ENCODE data around the gene ATP2A3.

The ATP2A3 gene

DNA sequence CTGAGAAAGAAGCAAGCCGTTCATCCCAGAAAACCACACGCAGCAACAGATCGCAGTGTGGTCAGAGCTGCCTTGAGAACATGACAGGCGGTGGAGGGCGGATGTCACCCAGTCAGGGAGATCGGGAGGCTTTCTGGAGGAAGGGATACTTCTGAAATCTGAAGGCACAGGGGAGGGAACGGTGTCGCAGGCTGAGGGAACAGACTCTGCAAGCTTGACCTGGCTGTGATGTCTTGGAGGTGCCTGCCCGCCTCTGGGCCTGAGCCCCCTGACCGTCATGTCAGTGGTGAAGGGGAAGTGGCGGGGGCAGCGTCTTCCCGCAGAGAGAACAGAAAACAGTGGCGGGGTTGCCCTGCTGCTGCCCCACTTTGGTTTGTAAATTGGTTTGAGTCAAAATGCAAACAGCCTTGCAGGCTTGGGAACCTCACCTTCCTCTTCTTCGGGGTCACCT is 8.1 kb upstream of the ATP2A3 start:
- TF ChIP-seq, protein P1, sequence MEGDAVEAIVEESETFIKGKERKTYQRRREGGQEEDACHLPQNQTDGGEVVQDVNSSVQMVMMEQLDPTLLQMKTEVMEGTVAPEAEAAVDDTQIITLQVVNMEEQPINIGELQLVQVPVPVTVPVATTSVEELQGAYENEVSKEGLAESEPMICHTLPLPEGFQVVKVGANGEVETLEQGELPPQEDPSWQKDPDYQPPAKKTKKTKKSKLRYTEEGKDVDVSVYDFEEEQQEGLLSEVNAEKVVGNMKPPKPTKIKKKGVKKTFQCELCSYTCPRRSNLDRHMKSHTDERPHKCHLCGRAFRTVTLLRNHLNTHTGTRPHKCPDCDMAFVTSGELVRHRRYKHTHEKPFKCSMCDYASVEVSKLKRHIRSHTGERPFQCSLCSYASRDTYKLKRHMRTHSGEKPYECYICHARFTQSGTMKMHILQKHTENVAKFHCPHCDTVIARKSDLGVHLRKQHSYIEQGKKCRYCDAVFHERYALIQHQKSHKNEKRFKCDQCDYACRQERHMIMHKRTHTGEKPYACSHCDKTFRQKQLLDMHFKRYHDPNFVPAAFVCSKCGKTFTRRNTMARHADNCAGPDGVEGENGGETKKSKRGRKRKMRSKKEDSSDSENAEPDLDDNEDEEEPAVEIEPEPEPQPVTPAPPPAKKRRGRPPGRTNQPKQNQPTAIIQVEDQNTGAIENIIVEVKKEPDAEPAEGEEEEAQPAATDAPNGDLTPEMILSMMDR (IDR thresholded peaks at IDR 0.05; ENCODE audit: low read depth, low read length): no peak
- DNase-seq (ENCODE audit: extremely low read depth, low read depth): no peak

DNA sequence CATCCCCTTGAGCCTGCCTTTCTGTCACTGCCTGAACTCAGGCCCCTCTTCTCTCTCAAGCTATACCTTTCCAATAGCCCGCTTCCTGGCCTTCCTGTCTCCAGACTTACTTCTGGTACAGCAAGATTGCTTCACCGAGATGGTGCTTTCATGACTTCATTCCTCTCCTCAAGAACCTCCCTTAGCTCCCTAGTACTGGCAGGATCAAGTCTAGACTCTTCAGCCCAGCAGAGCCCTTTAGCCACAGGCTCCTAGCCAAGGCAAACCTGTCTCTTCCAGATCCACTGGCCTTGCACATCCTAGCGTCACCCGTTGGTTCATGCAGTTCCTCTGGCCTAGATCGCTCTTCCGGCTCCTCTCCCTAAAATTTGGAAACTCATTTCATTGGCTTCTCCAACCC is 6.4 kb upstream of the ATP2A3 start:
- TF ChIP-seq, protein P1 (IDR thresholded peaks at IDR 0.05; ENCODE audit: low read depth, low read length): no peak
- no peak for DNase-seq (ENCODE audit: extremely low read depth, low read depth)

DNA sequence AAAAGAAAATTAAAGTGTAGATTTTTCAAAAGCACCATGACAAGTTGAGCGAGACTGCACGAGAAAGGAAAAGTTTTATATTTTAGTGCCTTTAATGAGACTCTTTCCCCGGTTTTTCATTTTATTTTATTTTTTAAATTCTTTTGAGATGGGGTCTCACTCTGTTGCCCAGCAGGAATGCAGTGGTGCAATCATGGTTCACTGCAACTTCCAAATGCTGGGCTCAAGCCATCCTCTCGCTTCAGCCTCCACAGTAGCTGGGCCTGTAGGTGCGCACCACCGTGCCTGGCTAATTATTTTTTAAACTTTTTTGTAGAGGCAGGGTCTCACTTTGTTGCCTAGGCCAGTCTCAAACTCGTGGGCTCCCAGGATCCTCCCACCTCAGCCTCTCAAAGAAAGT is 5.7 kb upstream of the ATP2A3 start:
- no peak for DNase-seq (ENCODE audit: extremely low read depth, low read depth)
- TF ChIP-seq, protein P1 (IDR thresholded peaks at IDR 0.05; ENCODE audit: low read depth, low read length): no peak

DNA sequence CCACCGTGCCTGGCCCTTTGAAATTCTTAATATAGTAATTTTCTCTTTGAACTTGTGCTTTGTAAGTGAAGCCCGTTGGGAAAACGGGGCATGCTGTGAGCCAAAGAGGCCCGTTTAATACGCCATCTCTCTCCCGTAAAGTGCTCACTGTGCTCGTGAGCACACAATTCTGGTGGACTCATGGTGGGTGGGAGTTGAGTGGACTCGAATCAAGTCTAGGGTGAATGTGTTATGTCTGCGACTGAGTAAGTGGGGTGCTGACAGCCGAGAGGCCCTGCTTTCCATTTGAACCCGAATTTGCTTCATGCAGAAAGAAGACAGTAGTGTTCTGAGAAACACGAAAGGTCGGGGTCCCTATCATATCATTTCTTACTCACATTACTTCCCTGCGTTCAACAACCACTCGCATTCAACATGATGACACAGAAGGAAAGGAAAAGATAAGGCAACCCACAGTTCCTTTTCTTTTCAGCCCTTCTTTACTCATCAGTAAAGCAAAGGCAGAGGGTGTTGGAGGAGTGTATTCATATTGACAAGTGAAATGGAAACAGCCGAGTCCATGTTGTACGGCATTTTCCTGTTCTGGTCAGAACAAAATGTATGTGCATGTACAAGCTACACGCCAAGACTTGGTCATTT is 4.8 kb upstream of the ATP2A3 start:
- no peak for DNase-seq (ENCODE audit: extremely low read depth, low read depth)
- TF ChIP-seq, protein P1 (IDR thresholded peaks at IDR 0.05; ENCODE audit: low read depth, low read length): no peak

DNA sequence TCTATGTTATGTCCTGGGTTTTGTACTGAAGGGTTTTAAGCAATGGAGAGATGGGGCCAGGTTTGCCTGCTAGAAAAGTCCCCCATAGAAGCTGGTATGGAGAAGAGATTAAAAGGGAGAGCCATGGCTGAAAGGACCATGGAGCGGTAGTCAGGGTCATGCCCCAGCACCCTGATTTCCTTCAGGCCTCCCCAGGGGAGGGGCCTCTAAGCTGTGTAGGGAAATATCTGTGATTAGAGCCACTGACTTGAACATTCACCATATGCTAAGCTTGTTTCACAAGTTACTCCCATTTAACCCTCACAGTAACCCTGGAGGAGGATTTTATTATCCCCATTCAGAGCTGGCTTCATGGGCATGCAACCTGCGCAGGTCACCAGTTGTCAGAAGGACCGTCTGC is 3.8 kb upstream of the ATP2A3 start:
- TF ChIP-seq, protein P1 (IDR thresholded peaks at IDR 0.05; ENCODE audit: low read depth, low read length): no peak
- no peak for DNase-seq (ENCODE audit: extremely low read depth, low read depth)

DNA sequence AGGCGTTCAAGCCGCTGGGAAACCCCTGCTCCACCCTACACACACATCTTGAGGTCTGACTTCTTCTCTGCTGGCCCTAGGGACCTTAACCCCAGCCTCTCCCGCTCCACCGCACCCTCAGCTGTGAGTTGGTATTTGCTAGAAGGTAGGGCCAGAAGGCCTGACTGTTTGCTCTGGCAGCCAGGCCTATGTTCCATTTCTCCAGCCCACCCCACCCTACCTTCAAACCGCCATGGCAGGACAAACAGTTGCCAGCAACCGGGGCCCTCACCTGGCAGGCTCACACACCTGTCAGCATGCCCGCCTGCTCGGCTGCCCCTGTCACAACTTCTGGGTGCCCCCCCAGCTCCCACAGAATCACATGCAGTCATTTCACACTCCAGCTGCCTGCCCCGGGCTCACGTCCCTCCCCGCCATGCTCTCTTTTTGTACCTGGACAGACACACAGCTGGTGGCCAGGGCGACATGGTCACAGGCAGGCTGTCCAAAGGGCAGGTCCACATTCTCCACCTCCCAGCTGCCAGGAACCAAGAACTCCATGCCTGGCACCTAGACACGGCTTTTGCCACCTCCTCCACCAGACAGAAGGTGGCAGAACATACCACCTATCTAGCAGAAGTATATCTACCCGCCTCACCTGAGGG is 2.6 kb upstream of the ATP2A3 start:
- no peak for DNase-seq (ENCODE audit: extremely low read depth, low read depth)
- TF ChIP-seq, protein P1 (IDR thresholded peaks at IDR 0.05; ENCODE audit: low read depth, low read length): no peak

DNA sequence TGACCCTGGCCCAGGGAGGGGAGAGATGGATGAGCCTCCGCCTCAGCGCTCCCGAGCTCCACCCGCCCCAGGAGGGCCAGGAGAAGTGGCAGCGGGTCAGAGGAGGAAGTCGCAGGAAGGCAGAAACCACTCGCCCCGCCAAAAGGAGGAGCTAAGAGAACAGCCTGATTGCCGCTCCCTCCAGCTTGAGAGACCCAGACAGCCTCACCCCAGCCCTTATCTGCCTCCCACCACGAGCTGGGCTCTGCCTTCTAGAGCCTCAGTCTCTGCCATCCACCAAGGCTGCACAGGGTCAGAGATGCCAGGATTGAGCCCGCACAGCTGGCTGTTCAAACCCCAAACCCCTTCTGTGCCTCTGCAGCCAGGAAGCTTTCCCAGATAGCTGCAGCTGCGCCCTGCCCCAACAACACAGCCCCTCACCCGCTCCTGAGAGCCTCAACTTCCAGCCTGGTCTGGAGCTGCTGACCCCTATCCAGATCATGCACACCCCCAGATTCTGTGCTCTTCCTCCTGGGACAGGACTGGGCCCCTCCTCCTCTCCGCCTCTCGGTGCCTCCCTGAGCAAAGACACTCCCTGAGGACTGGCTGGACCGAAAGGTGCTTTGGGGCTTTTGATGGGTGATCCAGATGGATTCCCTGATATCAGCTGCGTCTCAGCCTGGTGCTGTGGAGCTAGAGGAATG is 1.0 kb upstream of the ATP2A3 start:
- TF ChIP-seq, protein P1 (IDR thresholded peaks at IDR 0.05; ENCODE audit: low read depth, low read length): no peak; the same call in 1 of the 2 replicates
- no peak for DNase-seq (ENCODE audit: extremely low read depth, low read depth)
